GOT3 (cell line): ENCODE data around the gene PASD1.
A peak's percentile ranks its signal among the peaks of the same experiment; 100 is the strongest.
"Not testable (repeated sequence)": the region's sequence is repeated elsewhere in the genome, so short reads cannot be mapped to it uniquely, and the experiment has no call there.

Experiments used
- DNase-seq: peaks from one replicate; lab custom pipeline; 2025; ENCODE audit warnings: mixed read lengths; lab: John Stamatoyannopoulos, UW

Gene PASD1

GRCh38 chrX:151624677-151625076, 61.2 kb downstream of the PASD1 start:
- no peak for DNase-seq

- DNase-seq = no peak
These were observed 68.3 kb downstream of the PASD1 start for GRCh38 chrX:151631822-151632221.

- no peak for DNase-seq
These were observed 69.7 kb downstream of the PASD1 start for GRCh38 chrX:151633157-151633556.

- DNase-seq = no peak
These were observed 71.5 kb downstream of the PASD1 start for GRCh38 chrX:151634937-151635336.

GRCh38 chrX:151641564-151641963, 78.1 kb downstream of the PASD1 start:
- no peak for DNase-seq

- no peak for DNase-seq
These were observed 111.8 kb downstream of the PASD1 start for GRCh38 chrX:151675121-151675746.

GRCh38 chrX:151676196-151676595, 112.7 kb downstream of the PASD1 start:
- DNase-seq = no peak

GRCh38 chrX:151679798-151680402, 116.4 kb downstream of the PASD1 start:
- DNase-seq = no peak

GRCh38 chrX:151680805-151681204, 117.3 kb downstream of the PASD1 start:
- DNase-seq = no peak

- DNase-seq = no peak
These were observed 124.2 kb downstream of the PASD1 start for GRCh38 chrX:151687635-151688034.

GRCh38 chrX:151688695-151689094, 125.2 kb downstream of the PASD1 start:
- DNase-seq = no peak

GRCh38 chrX:151692825-151693224, 129.3 kb downstream of the PASD1 start:
- DNase-seq = no peak

GRCh38 chrX:151694121-151694520, 130.6 kb downstream of the PASD1 start:
- DNase-seq = no peak

- no peak for DNase-seq
These were observed 131.4 kb downstream of the PASD1 start, which contains the start of gene PRRG3 for GRCh38 chrX:151694661-151695582. TSS of gene PRRG3 (plus strand) at chrX:151695458. CDS start at chrX:151698815, 3,357 bp downstream.

GRCh38 chrX:151695583-151696340, 132.3 kb downstream of the PASD1 start:
- DNase-seq = no peak

- DNase-seq = not testable (repeated sequence)
These were observed 133.6 kb downstream of the PASD1 start for GRCh38 chrX:151697082-151697481.

GRCh38 chrX:151697522-151697921, 134.0 kb downstream of the PASD1 start:
- DNase-seq = peak; percentile 36

- no peak for DNase-seq
These were observed 135.0 kb downstream of the PASD1 start for GRCh38 chrX:151698485-151698884.

- no peak for DNase-seq
These were observed 136.3 kb downstream of the PASD1 start for GRCh38 chrX:151699746-151700145.

- DNase-seq = no peak
These were observed 137.1 kb downstream of the PASD1 start for GRCh38 chrX:151700581-151700980.

GRCh38 chrX:151701071-151701470, 137.6 kb downstream of the PASD1 start:
- no peak for DNase-seq

- no peak for DNase-seq
These were observed 138.1 kb downstream of the PASD1 start for GRCh38 chrX:151701531-151701930.
